Measurements from ENCODE around the gene PITPNB.

PITPNB gene

GRCh38 chr22:27918341-27919221 lies 475 bp downstream of the PITPNB start:
- DNase-seq = peak in 5 of 6 experiments; percentile 36 to 57 (median 53)

- DNase-seq = no peak
Observed at GRCh38 chr22:27915986-27916385, 3.1 kb downstream of the PITPNB start.

- DNase-seq = no peak
Observed at GRCh38 chr22:27913162-27913741, 5.8 kb downstream of the PITPNB start.

GRCh38 chr22:27912101-27912500 lies 7.0 kb downstream of the PITPNB start:
- no peak for DNase-seq

GRCh38 chr22:27911330-27911729 lies 7.7 kb downstream of the PITPNB start:
- no peak for DNase-seq

GRCh38 chr22:27906241-27906640 lies 12.8 kb downstream of the PITPNB start:
- DNase-seq = no peak

- DNase-seq = no peak
Observed at GRCh38 chr22:27905653-27906052, 13.4 kb downstream of the PITPNB start.

- no peak for DNase-seq
Observed at GRCh38 chr22:27903805-27904473, 15.1 kb downstream of the PITPNB start.

GRCh38 chr22:27900153-27900552 lies 18.9 kb downstream of the PITPNB start:
- no peak for DNase-seq

- DNase-seq = no peak
Observed at GRCh38 chr22:27896245-27896644, 22.8 kb downstream of the PITPNB start.

- DNase-seq = no peak
Observed at GRCh38 chr22:27895600-27895999, 23.5 kb downstream of the PITPNB start.

GRCh38 chr22:27892811-27893210 lies 26.2 kb downstream of the PITPNB start:
- no peak for DNase-seq

- no peak for DNase-seq
Observed at GRCh38 chr22:27892064-27892463, 27.0 kb downstream of the PITPNB start.

- no peak for DNase-seq
Observed at GRCh38 chr22:27888310-27888709, 30.7 kb downstream of the PITPNB start.

GRCh38 chr22:27886843-27887151 lies 32.3 kb downstream of the PITPNB start:
- DNase-seq = no peak

- DNase-seq = peak; percentile 6 to 31 (median 18)
Observed at GRCh38 chr22:27885977-27886842, 32.8 kb downstream of the PITPNB start.

GRCh38 chr22:27883656-27884350 lies 35.3 kb downstream of the PITPNB start:
- DNase-seq = no peak

- no peak for DNase-seq
Observed at GRCh38 chr22:27882507-27883290, 36.4 kb downstream of the PITPNB start.

GRCh38 chr22:27881421-27881820 lies 37.6 kb downstream of the PITPNB start:
- no peak for DNase-seq

- DNase-seq = peak in 2 of 6 experiments; percentile 10 to 29
Observed at GRCh38 chr22:27880778-27881394, 38.2 kb downstream of the PITPNB start.

GRCh38 chr22:27879923-27880322 lies 39.1 kb downstream of the PITPNB start:
- no peak for DNase-seq
